HG03342 (cell line): ENCODE measurements around the gene PIGV.

Experiments
- ATAC-seq: cut with Tn5 transposase; IDR thresholded peaks from one replicate; pipeline ENCODE4 v1.9.1; 2021; ENCODE audit warnings: mild to moderate bottlenecking, moderate library complexity; ENCODE audit not compliant: unreplicated experiment

Gene PIGV

GRCh38 chr1:26772687-26773086 is 15.1 kb upstream of the PIGV start:
- no peak for ATAC-seq

DNA sequence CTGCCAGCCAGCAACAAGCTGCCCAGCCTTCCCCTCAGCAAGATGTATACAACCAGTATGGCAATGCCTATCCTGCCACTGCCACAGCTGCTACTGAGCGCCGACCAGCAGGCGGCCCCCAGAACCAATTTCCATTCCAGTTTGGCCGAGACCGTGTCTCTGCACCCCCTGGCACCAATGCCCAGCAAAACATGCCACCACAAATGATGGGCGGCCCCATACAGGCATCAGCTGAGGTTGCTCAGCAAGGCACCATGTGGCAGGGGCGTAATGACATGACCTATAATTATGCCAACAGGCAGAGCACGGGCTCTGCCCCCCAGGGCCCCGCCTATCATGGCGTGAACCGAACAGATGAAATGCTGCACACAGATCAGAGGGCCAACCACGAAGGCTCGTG is 13.3 kb upstream of the PIGV start:
- ATAC-seq, result no peak

- no peak for ATAC-seq
Measured at GRCh38 chr1:26775666-26776065, 12.1 kb upstream of the PIGV start.

- no peak for ATAC-seq
Measured at GRCh38 chr1:26779098-26779668, 8.6 kb upstream of the PIGV start.

DNA sequence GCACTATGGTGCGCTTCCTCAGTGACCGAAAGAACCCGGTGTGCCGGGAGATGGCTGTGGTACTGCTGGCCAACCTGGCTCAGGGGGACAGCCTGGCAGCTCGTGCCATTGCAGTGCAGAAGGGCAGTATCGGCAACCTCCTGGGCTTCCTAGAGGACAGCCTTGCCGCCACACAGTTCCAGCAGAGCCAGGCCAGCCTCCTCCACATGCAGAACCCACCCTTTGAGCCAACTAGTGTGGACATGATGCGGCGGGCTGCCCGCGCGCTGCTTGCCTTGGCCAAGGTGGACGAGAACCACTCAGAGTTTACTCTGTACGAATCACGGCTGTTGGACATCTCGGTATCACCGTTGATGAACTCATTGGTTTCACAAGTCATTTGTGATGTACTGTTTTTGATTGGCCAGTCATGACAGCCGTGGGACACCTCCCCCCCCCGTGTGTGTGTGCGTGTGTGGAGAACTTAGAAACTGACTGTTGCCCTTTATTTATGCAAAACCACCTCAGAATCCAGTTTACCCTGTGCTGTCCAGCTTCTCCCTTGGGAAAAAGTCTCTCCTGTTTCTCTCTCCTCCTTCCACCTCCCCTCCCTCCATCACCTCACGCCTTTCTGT is 7.3 kb upstream of the PIGV start:
- ATAC-seq, result no peak

DNA sequence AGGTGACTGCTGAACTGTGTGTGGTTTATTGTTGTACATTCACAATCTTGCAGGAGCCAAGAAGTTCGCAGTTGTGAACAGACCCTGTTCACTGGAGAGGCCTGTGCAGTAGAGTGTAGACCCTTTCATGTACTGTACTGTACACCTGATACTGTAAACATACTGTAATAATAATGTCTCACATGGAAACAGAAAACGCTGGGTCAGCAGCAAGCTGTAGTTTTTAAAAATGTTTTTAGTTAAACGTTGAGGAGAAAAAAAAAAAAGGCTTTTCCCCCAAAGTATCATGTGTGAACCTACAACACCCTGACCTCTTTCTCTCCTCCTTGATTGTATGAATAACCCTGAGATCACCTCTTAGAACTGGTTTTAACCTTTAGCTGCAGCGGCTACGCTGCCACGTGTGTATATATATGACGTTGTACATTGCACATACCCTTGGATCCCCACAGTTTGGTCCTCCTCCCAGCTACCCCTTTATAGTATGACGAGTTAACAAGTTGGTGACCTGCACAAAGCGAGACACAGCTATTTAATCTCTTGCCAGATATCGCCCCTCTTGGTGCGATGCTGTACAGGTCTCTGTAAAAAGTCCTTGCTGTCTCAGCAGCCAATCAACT is 6.4 kb upstream of the PIGV start:
- no peak for ATAC-seq

GRCh38 chr1:26782521-26783212 is 5.1 kb upstream of the PIGV start:
- ATAC-seq, result no peak

- ATAC-seq, result no peak
Measured at GRCh38 chr1:26783646-26784022, 4.1 kb upstream of the PIGV start.

- ATAC-seq, result no peak
Measured at GRCh38 chr1:26784023-26784871, 3.5 kb upstream of the PIGV start.

GRCh38 chr1:26784886-26785285 is 2.9 kb upstream of the PIGV start:
- ATAC-seq, result no peak

- no peak for ATAC-seq
Measured at GRCh38 chr1:26785611-26786436, 1.9 kb upstream of the PIGV start.

- ATAC-seq, result peak; percentile 25
Measured at GRCh38 chr1:26786437-26787380, 1.0 kb upstream of the PIGV start.

- ATAC-seq, result peak; percentile 42
Measured at GRCh38 chr1:26787381-26787705, 407 bp upstream of the PIGV start.

- ATAC-seq, result no peak
Measured at GRCh38 chr1:26788515-26788785, 700 bp downstream of the PIGV start.

- ATAC-seq, result no peak
Measured at GRCh38 chr1:26788836-26789611, 1.3 kb downstream of the PIGV start.

DNA sequence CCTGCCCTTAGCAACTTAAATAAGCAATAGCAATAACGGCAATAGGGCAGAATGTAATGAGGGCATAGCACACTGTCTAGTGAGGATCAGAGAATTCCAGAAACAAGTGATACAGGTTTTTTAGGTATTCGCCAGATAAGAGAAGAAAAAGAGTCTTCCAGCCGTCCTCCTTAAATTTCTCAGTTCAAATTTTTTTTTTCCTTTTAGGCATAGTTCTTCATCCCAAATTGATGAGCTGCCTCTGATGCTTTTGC is 1.8 kb downstream of the PIGV start:
- ATAC-seq, result no peak

DNA sequence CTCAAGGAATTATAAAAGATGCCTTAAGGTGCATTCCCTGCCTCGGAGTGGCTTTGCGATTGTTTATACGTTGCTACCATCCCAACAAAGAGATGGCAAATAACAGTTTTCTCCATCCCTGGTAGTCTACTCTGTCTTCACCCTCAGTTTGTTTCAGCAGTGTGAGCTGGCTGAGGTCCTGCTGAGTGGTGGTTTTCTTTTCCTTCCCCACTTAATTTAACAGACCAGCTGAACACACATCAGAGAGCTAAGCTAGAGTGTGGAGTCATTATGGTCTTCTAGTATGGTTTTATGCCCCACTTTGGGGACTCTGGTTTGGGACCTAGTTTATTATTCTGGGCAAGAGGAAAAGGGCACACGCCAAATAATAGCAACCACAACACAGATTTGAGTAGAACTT is 2.2 kb downstream of the PIGV start:
- ATAC-seq, result no peak

DNA sequence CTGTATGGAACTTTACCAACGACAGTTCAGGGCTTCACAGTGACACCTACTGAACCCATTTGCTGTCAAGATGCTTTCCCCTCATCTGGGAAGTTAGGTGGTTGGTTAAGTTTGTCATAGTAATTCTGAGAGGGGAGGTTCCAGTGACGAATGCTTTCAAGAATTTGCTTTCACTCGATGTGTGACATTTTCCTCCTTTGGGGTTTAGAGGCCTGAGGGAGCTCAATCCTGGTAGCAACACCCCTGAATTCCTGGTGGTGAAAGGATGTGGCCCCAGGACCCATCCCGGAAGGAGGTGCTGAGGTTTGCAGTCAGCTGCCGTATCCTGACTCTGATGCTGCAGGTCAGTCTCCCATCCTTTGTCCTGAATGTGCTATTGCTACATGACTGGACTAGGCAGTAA is 2.8 kb downstream of the PIGV start:
- no peak for ATAC-seq

DNA sequence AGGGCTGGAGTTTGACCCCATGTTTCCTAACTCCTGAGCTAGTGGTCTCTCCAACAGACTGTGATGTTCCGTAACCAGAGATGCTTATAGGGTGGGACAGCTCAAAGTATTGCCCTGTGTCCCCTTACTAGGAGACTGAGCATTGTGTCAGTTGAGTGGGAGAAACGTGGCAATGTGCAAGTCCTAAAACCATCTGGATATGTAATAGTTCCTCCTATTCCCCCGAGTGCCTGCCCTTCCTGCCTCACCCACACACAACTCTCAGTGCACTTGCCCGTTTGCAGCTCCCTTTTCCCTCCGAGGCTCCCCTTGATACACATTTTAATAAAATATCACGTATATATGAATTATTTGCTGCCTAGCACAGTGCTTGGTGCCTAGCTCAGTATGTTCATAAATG is 3.4 kb downstream of the PIGV start:
- no peak for ATAC-seq
